GM18502 (cell line): ENCODE data around the gene CACNA2D2.

Experiments used
- ATAC-seq: cut with Tn5 transposase; IDR thresholded peaks from one replicate; pipeline ENCODE4 v1.9.1; 2021; ENCODE audit warnings: mild to moderate bottlenecking; ENCODE audit not compliant: unreplicated experiment, poor library complexity

Gene CACNA2D2

GRCh38 chr3:50319894-50320625 is 183.4 kb downstream of the CACNA2D2 start:
- no peak for ATAC-seq

- no peak for ATAC-seq
Measured at GRCh38 chr3:50319181-50319893, 184.1 kb downstream of the CACNA2D2 start.

GRCh38 chr3:50318615-50319014 is 184.8 kb downstream of the CACNA2D2 start:
- no peak for ATAC-seq

- ATAC-seq = no peak
Measured at GRCh38 chr3:50318163-50318562, 185.3 kb downstream of the CACNA2D2 start.

GRCh38 chr3:50317300-50317699 is 186.1 kb downstream of the CACNA2D2 start:
- no peak for ATAC-seq

GRCh38 chr3:50316657-50317242 is 186.7 kb downstream of the CACNA2D2 start:
- ATAC-seq = no peak

- no peak for ATAC-seq
Measured at GRCh38 chr3:50314816-50315215, 188.6 kb downstream of the CACNA2D2 start.

- ATAC-seq = no peak
Measured at GRCh38 chr3:50314342-50314741, 189.1 kb downstream of the CACNA2D2 start.
